ENCODE results near the gene EXOC3L4.

- no peak for TF ChIP-seq EZH2 (IDR thresholded peaks at IDR 0.05; ENCODE audit: borderline replicate concordance, insufficient read depth, low read depth, low read length, poor library complexity, severe bottlenecking)
- no peak for TF ChIP-seq CTCF (IDR thresholded peaks at IDR 0.05)
These were observed 8.2 kb downstream of the EXOC3L4 start for GRCh38 chr14:103102689-103103260.

Data from B cell (primary cell).